ACHN (cell line): ENCODE data around the gene B3GALT4.
"Not testable (repeated sequence)": the region's sequence is repeated elsewhere in the genome, so short reads cannot be mapped to it uniquely, and the experiment has no call there.

Experiments
- DNase-seq: peaks from one replicate; pipeline ENCODE4 v3.0.0-alpha.2; 2015
- in situ Hi-C: cut with HindIII; loops from 2 replicates; pipeline ENCODE4 v1.10.0; 2017; ENCODE audit warnings: low sequenced_read_pairs, low pct_ligation_motif_present, low pct_unique_long_range_greater_than_20kb

The B3GALT4 gene, protein sequence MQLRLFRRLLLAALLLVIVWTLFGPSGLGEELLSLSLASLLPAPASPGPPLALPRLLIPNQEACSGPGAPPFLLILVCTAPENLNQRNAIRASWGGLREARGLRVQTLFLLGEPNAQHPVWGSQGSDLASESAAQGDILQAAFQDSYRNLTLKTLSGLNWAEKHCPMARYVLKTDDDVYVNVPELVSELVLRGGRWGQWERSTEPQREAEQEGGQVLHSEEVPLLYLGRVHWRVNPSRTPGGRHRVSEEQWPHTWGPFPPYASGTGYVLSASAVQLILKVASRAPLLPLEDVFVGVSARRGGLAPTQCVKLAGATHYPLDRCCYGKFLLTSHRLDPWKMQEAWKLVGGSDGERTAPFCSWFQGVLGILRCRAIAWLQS

DNA sequence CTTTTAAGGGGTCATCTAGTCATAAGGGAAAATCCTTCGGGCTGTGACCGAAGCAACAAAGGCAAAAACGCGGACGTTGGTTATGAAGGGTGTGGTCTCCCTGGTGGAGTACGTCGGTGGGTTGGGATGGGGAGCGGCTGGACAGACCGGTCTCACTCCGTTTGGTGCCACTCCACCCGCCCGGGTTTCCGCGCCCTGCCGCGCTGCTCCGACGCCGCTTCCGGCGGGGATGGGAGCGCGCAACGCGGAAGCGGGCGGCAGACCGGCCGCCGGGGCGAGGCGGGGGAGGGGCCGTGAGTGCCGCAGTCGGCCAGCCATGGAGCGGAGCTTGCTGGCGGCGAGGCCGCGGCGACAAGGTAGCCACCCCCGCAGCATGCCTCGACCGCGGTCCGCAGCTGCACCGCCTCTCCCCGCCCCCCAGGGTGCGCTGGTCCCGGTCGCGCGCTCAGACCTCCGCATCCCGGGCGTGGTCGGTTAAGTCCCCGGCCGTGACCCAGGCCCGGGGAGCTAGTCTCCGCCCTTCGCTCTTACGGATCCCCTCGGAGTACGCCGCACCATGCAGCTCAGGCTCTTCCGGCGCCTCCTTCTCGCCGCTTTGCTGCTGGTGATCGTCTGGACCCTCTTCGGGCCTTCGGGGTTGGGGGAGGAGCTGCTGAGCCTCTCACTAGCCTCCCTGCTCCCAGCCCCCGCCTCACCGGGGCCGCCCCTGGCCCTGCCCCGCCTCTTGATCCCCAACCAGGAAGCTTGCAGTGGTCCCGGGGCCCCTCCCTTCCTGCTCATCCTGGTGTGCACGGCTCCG, at the start of gene B3GALT4:
Gene B3GALT4, plus strand, starts transcription at position 260 of the 799 bp plus-strand sequence. Its CDS starts 297 bp downstream, at position 557.
- in situ Hi-C loops: no loop called here
- peak; percentile 74 for DNase-seq

DNA sequence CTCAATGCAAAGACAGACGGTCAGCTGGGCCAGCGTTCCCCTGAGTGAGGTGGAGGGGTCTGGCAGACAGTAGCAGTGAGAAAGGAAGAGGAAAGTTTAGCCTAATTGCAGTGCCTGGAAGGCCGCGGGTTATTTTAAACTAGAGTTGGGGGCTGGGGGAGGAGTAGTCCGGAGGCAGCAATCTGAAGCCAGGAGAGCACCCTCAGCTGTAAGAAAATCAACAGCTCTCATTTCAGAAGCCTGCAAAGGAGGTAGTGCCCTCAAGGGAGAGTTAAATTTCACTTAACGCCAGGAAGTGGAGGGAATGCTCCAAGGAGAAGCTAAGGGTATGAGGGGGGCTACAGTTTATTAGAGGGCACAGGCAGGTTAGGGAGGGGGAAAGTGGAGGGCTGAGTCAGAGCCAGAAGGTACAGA, 41.7 kb upstream of the B3GALT4 start:
- DNase-seq: no peak
- in situ Hi-C loops: no loop called here

DNA sequence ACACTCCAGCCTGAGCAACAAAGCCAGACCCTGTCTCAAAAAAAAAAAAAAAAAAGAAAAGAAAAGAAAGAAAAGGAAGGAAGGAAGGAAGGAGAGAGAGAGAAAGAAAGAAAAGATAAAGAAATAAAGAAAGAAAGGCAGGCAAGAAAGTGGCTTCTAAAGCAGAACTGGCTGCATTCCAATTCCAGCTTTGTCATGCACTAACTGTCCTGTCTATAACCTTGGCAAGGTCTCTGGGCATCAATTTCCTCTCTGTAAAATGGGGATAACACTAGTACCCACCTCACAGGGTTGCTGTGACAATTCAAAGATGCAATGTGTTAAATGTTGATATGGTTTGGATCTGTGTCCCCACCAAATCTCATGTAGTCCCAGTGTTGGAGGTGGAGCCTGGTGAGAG, 40.6 kb upstream of the B3GALT4 start:
- no peak for DNase-seq
- in situ Hi-C loops: no loop called here

DNA sequence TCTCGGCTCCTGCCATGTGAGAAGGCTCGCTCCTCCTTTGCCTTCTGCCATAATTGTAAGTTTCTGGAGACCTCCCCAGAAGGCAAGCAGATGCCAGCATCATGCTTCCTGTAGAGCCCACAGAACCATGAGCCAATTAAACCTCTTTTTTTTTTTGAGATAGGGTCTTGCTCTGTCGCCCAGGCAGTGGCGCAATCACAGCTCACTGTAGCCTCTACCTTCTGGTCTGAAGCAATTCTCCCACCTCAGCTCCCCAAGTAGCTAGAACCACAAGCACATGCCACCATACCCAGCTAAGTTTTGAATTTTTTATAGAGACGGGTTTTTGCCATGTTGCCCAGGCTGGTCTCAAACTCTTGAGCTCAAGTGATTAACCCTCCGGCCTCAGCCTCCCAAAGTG, 40.1 kb upstream of the B3GALT4 start:
- no peak for DNase-seq

DNA sequence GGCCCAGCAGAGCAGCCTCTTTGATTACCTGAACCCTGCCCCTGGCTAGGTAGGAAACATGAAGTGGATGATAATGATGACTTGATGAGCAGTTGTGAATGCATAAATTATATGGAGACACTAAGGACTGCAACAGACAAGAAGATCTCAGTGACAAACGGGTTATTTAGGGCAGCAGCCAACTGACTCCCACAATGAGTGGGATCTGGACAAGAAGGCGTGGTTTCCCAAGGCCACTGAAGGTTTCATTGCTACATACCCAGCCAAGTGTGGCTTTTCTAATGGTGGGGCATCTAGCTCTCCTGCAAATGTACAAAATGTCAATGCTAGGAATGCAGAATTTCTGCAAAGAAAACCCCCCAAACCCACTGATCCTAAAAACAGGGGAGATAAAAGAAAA, 39.2 kb upstream of the B3GALT4 start:
- in situ Hi-C loops: no loop called here
- DNase-seq: no peak

More for the DNA sequence above, 40.1 kb upstream of the B3GALT4 start:
- in situ Hi-C loops: no loop called here

DNA sequence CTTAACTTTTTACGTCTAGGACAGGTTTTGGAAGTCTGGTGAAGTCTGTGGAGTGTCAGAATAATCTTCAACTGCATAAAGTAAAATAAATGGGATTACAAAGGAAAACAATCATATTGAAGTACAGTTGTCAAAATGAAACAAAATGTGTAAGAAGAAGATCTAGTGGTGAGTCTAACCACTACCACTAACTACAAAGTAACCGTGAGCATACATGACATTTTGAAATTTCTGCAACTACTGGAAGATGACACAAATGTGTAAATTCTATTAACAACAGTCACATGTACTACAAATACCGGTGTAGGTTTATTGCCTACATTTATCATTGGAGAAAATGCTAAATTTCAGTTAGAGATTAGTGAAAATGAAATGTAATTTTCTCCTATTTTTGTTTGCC, 35.0 kb upstream of the B3GALT4 start:
- DNase-seq: no peak
- in situ Hi-C loops: no loop called here

DNA sequence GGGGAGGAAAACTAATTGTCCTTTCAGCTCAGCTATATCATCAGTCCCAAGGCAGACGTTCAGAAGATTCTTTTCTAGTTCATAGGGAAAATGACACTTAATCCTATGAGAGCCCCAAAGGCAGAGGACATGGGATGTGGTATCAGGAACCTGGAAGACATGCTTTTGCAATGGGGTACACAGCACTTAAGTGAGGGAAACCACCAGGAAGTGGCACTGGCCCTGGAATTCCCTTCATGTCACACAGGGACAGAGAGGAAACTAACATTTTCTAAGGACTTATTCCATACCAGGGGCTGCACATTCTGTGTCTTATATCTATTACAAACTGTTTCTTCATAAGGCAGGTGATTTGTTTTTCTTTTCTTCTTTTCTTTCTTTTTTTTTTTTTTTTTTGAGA, 33.4 kb upstream of the B3GALT4 start:
- DNase-seq: no peak
- in situ Hi-C loops: no loop called here

DNA sequence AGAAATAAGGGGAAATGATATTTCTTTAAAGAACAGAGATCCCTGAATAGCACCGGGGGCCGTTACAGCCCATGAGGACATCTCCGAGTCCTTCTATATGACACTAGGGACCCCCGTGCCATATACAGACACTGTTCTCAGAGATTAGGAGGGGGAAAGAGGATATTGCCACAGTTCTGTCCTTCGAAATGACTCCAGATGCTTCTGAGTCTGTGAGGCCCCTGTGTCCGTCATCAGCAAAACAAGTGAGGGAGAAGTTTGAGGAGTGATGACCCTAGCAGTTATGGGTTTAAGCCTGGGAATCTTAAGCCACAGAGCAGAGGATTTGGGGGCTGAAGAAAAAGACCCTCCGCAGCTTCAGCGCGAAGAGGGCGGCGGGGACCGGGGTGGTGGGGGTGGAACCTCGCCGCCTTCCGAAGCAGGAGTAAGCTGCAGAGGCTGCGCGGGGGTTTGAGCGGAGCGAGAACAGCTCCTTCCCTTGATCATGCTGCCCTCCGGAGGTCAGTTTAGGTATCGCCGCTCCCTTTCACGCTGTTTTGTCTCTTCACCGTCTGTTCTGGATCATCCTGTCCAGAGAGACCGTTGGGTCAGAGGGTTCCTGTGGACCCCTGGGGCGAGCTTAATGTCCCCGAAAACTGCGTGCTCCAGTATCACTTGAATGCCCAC, 28.8 kb upstream of the B3GALT4 start:
- in situ Hi-C loops: no loop called here
- peak; percentile 83 for DNase-seq

DNA sequence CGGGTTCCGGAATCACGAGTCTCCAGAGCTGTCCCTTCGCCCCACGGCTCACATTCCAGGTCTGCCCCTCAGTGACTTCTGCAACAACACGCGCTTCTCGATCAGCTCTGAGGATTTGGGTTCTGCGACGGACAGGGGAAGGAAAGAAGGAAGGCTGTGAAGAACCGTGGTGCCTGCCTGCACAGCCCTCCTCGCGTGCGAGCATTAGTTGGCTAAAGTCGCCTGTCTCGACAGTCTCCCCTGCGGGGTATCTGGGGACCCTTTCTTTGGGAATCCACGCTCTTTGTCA, 28.3 kb upstream of the B3GALT4 start:
- in situ Hi-C loops: no loop called here

DNA sequence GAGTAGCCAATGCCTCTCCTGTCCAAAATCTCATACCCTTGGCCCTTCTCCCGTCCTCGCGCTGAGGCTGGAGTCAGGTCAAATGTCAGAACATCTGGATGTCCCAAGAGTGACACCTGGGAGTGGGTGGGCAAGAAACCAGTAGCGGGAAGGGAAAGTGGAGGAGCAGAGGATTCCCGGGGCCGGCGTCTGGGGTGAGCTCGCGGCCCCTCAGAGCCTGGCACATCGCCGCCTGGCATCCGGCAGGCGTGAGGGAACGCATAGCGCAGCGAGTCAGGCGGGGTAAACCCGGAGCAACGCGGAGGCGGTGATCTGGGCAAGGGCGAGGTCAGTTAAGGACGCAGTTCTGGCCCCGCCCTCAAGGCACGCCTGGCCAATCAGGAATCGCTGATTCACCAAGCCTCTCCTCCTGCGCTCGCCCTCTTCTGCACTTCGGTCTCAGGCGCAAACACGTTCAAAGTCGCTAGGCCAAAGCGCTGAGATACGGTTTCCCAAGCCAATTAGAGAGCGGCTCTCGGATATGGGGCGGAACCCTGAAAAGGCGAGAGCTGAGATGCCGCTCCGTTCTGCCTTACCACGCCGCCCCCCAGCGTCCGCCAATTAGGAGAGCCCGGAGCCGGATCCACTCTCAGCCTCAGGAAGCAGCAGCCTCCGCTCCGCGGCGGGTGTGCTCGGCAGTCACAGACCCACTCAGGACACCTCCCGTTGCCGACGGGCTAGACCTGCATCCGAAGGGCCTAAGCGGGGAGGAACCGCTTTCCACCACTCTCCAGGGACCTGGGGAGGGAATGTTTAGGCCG, 27.8 kb upstream of the B3GALT4 start:
- in situ Hi-C loops: no loop called here
- DNase-seq: peak; percentile 97

More for the DNA sequence above, 28.3 kb upstream of the B3GALT4 start:
- DNase-seq: no peak

DNA sequence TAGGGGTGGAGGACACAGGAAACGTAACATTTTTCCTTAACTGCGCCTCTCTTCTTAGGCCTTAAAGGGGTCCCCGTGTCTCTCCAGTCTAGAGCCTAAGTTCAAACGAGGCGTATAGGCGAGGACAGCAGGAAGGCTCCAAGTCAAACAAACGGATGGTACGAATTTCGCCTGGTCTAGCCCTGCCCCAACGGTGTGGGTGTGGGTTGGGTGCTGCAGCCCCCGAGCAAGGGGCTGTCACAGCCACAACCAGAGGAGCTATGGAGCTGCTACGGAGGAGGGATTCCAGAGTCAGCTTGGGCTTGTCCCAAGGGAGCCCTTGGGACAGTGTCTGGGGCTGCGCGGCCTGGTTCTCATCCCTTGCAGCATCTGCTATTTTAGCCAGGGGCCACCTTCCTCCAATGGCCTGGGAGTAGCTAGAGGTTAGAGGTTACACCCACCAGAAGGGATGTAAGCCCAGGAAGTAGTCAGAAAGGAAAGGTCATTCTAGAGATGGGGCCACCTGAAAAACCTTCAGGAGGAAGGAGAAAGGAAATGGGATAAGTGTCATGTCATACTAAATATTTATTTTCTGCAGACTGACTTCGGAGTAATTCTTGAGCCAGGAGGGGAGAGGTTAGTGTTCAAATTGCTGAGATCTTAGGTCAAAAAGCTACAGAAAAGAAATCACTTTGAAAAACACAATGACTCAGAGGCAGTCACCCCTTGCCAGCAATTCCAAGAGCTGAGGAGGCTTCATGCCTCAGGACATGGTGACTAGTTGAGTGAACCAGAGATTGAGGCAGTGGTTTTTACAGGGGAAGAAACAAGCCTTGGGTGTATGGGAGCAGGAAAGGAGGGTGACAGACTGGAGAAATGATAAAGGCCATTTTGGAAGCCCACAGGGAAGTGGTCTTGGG, 26.9 kb upstream of the B3GALT4 start:
- in situ Hi-C loops: no loop called here
- DNase-seq: peak; percentile 62

DNA sequence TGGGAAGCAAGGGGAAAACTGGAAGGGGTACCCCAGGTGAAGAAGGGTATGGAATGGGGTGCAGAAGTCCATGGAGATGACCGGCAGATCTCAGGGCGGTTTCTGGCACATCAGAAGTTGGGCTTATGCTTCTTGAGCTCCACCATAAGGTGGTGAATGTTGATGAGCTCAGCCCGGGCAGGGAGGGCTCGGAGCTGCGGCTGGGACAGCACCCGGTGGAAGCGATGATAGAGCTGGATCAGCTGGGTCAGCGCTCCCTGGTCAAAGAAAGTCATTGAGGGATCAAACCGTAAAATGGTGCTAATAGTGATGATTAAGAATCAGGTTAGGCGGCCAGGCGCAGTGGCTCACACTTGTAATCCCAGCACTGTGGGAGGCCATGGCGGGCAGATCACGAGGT, 26.2 kb upstream of the B3GALT4 start:
- in situ Hi-C loops: no loop called here
- DNase-seq: no peak

DNA sequence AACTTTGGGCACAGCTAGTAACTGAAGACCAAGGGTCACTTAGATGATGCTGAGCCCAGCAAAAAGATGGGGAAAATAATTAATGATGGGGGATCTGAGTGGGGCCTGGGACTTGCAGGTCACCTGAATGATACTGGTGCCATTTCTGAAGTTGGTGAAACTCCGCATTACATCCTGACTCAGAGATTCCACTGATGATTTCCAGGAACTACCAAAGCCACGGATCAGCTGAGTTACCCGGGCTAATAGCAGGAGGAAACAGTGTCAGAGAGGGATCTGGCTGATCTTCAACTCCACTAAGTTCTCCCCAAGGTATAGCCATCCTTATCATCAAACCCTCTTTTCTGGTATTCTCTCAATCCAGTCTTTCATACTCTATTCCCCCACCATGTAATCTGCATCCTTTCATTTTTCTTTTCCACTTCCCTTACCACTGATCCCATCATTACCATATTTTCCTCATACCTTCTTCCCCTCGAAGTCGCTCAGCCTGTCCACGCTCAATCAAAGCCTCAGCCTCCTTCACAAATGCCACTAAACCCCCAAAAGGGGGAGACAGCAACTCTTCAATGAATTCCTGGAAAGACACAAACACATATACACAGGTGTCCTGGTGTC, 25.4 kb upstream of the B3GALT4 start:
- in situ Hi-C loops: no loop called here
- DNase-seq: no peak

DNA sequence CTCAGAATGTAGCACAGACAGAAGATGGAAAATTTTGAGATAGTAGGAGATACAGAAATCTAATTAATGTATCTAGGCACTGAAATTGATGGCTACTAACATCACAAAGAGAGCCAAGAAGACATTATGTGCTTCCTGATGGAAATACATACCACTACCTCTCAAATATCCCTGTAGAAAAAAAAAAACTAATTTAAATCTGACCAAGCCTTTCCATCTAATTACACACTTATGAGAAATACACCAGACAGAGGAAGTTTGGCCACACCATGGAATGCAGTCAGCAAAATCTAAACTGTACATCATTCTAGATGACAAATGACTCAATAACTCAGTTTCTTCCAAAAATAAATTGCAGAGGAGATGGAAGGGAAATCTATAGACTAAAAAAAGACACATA, 24.2 kb upstream of the B3GALT4 start:
- in situ Hi-C loops: no loop called here
- no peak for DNase-seq

DNA sequence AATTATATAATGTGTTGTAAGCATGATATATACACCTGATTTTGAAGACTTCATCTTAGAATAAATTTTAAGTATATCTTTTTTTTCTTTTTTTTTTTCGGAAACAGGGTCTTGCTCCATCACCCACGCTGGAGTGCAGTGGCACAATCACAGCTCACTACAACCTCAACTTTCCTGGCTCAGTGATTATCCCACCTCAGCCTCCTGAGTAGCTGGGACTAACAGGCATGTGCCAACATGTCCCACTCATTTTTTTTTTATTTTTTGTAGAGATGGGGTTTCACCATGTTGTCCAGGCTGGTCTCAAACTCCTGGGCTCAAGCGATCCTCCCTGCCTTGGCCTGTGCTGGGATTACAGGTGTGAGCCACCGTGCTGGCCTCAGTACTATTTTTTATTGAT, 22.3 kb upstream of the B3GALT4 start:
- in situ Hi-C loops: no loop called here
- no peak for DNase-seq

DNA sequence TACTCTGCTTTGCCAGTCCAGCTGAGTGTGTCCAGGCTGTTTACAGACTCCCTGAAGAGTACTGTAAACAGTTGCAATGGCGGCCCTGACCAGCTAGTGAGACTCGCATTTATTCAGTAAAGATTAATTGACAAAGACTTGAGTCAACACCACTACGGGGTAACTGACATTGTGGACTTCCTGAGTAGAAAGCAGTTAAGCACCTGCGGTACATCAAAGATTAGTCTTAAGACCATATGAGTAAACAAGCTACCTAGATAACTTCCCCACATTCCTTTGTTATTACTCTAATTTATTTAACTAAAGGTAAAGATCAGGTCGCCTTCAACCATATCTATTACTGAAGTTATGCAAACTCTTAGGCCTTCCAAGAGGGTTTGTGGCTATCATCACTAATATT, 17.9 kb upstream of the B3GALT4 start:
- DNase-seq: no peak
- in situ Hi-C loops: no loop called here

DNA sequence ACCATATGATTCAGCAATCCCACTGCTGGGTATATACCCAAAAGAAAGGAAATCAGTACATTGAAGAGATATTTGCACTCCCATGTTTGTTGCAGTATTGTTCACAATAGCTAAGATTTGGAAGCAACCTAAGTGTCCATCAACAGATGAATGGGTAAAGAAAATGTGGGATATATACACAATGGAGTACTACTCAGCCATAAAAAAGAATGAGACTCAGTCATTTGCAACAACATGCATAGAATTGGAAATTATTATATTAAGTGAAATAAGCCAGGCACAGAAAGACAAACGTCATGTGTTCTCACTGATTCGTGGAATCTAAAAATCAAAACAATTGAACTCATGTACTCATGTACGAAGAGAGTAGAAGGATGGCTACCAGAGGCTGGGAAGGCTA, 14.4 kb upstream of the B3GALT4 start:
- in situ Hi-C loops, DNase-seq: not testable (repeated sequence)
